Epidermal melanocyte (primary cell): ENCODE results near the gene KLHDC7B.
"Not testable (repeated sequence)": the region's sequence is repeated elsewhere in the genome, so short reads cannot be mapped to it uniquely, and the experiment has no call there.

Experiments used
- DNase-seq: peaks from one replicate; pipeline ENCODE4 v3.0.0; 2011; ENCODE audit warnings: low spot score; ENCODE audit not compliant: insufficient read length

The KLHDC7B gene

GRCh38 chr22:50529416-50529896 lies 16.2 kb upstream of the KLHDC7B start:
- no peak for DNase-seq

DNA sequence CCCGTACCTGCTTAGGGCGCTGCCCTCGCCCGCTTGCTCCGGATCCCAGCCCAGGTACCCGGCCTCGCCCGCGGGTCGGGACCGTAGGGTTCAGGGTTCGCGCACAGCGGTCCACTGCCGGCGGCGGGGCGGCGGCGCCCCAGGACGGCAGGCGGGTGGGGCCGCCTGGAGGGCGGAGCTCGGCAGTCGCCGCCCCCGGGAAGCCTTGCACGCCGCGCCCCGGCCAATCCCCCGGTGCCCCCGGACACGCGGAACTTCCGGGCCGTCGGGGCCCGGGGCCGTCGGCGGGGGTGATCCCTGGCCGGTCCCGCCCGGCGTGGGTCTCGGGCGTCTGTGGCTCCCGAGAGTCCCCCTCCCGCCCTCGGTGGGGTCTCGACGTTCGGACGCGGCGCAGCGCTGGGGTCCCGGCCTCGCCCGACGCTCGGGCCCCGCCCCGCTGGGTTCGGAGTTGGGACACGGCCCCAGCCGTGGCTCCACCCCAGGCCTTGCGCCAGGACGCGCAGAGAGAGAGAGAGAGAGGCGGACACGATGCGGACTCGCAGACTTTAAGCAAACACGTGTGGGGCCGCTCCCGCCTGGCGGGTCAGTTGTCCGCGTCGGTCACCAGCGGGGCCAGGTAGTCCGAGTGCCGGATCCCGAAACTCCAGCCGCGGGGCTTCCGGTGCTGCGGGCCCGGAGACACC lies 15.7 kb upstream of the KLHDC7B start, which contains the start of gene TYMP:
TYMP (minus strand) TSS at position 116 of the 683 bp plus-strand sequence. CDS start 303 bp downstream, outside the sequence.
- DNase-seq = peak; percentile 56

DNA sequence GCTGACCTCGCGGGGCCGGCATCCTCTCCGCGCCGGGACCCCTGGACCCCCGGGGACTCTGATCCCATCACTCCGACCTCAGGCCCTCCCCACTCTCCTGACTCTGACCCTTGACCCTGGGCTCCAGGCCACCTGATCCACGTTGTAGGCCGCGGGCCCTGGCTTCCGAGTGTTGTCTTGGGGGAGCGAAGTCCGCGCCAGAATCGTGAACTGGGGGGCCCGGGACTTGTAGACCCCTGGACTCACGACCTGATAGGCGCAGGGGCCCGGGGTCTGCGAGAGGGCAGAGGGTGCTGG lies 15.2 kb upstream of the KLHDC7B start:
- no peak for DNase-seq

GRCh38 chr22:50530877-50531545 lies 14.7 kb upstream of the KLHDC7B start:
- peak; percentile 76 for DNase-seq

DNA sequence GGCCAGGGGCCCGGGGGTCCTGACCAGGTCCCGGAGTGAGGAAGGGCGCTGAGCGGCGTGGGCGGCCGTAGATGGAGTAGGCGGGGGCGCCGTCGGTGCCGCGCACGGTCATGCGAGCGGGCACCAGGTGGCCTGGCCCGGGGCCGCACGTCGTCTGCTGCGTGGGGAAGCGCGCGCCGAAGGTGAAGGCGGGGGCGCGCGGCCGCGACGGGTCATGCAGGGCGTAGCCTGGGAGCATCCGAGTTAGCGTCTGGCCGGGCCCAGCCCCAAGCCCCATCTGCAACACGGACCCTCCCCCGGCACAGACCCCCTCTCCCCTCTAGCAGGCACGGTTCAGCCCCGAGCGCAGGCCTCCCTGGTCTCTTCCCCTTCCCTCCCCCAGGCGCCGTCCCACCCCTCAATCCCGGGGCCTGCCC lies 14.1 kb upstream of the KLHDC7B start:
- DNase-seq = peak; percentile 21

- DNase-seq = peak; percentile 67
Measured at GRCh38 chr22:50531962-50532674, 13.6 kb upstream of the KLHDC7B start.

GRCh38 chr22:50532824-50533796 lies 12.6 kb upstream of the KLHDC7B start:
- no peak for DNase-seq

DNA sequence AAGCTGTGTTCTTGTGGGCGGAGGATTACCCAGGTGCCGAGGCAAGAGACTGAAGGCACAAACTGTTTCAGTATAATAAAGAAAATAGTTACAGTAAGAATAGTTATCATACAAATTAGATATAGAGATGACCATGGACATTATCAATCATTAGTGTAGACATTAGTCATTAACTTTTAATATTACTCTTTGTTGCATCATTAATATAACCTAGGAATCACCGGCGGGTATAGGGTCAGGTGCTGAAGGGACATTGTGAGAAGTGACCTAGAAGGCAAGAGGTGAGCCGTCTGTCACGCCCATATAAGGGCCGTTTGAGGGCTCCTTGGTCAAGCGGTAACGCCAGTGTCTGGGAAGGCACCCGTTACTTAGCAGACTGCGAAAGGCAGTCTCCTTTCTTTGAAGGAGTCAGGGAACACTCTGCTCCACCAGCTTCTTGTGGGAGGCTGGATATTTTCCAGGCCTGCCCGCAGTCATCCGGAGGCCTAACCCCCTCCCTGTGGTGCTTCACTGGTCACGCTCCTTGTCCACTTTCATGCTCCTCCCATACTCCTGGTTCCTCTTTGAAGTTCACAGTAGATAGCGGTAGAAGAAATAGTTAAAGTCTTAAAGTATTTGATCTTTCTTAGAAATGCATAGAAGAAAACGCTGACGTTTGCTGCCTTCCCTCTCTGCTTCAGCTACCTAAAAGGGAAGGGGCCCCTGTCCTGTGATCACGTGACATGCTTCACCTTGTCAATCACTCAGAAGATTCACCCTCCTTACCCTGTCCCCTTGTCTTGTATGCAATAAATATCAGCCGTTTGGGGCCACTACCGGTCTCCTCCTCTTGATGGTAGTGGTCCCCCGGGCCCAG lies 11.6 kb upstream of the KLHDC7B start:
- not testable (repeated sequence) for DNase-seq

- DNase-seq = no peak
Measured at GRCh38 chr22:50535113-50535512, 10.6 kb upstream of the KLHDC7B start.

GRCh38 chr22:50536226-50536625 lies 9.5 kb upstream of the KLHDC7B start:
- DNase-seq = no peak

GRCh38 chr22:50537765-50538164 lies 7.9 kb upstream of the KLHDC7B start:
- DNase-seq = no peak

DNA sequence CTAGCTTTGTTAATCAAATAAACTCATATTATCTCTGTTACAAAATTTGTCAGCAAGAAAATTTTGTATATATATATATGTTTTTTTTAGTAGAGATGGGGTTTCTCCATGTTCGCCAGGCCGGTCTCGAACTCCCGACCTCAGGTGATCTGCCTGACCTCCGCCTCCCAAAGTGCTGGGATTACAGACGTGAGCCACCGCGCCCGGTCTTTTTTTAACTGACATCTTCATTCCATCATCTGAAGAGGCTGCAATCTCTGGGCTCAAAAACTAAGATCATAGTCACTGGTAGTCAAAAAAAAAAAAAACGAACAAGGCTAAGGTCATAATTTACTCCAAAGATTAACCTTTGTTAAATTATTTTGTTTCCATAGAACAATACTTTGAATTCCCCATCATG lies 5.3 kb upstream of the KLHDC7B start:
- no peak for DNase-seq

- not testable (repeated sequence) for DNase-seq
Measured at GRCh38 chr22:50541667-50542026, 4.1 kb upstream of the KLHDC7B start.

GRCh38 chr22:50542416-50542927 lies 3.2 kb upstream of the KLHDC7B start:
- peak; percentile 44 for DNase-seq

GRCh38 chr22:50544078-50544745 lies 1.5 kb upstream of the KLHDC7B start:
- DNase-seq = peak; percentile 77

DNA sequence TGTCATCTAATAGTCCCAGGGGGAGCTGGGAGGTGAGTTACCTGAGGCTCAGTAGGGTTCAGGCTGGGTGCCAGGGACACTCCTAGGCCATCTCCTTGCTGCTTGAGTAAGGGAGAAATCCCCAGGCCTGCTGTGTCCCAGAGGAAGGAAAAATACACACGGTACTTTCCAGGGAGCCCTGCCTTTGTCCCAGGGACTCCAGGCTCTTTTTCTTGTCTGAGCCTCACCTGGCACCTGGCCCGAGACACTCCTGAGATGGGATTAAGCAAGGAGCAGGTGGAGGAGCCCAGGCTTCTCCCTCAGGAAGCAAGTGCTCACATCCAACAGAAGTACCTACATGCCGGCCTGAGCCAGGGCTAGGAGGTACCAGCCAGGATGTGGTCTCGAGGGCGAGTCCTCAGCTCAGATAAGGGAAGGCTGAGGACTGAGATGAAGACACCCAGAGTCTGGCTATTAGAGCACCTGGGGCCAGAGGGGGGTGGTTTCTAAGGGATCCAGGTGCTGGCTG lies 899 bp upstream of the KLHDC7B start:
- no peak for DNase-seq

DNA sequence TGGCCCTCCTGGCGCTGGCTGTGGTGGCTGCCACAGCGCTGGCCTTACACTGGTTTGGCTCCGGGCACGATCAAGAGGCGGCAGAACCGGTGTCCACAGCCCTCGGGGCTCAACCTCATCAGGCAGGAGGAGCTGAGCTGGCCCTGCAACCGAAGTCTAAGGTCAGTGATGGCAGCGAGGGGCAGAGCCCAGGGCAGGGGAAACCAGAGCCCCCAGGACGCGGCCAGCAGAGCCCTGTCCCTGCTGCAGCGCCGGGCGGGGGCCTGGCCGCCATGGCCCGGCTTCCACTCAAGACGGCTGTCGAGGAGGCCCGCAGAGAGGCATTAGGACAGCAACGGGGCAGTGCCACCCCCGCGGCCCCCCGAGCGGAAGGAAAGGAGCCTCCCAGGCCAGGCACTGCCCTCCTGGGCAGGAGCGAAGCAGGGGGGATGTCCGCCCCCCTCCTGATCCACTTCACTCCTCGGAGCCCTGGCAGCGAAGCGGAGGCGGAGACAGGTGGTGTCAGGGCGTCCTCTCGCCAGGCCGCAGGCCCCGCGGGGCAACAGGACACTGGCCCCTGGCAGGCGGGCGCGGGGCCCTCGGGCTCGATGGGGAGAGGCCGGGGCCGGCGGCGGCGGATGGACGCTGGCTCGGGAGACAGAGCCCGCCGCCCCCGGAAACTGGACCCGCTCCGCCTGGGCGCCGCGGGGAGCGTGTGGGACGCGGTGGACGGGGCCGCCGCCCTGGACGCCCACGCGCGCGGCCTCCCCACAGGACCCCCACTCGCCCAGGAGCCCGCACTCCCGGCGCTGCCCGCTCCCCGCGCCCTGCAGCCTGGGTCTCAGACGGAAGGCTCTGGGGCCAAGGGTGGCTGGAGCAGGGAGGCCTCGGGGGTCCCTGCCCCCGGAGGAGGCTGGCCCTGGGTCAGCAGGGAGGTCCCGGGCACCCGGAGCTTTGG lies 895 bp downstream of the KLHDC7B start:
- DNase-seq = no peak
